GM19324 (cell line): Measurements from ENCODE around the gene KRTAP9-1.
"Not testable (repeated sequence)": the region's sequence is repeated elsewhere in the genome, so short reads cannot be mapped to it uniquely, and the experiment has no call there.

Experiments used
- ATAC-seq: cut with Tn5 transposase; IDR thresholded peaks from one replicate; pipeline ENCODE4 v1.9.1; 2021; ENCODE audit warnings: mild to moderate bottlenecking, moderate library complexity; ENCODE audit not compliant: unreplicated experiment, low FRiP score

KRTAP9-1 gene

GRCh38 chr17:41178843-41179616 lies 10.7 kb upstream of the KRTAP9-1 start:
- ATAC-seq: no peak

GRCh38 chr17:41184480-41184961 lies 5.2 kb upstream of the KRTAP9-1 start, which contains the start of gene KRTAP4-1:
KRTAP4-1 (minus strand) TSS chr17:41184911; CDS start chr17:41184854, 57 bp downstream.
- no peak for ATAC-seq

- ATAC-seq: no peak
These were observed 4.7 kb upstream of the KRTAP9-1 start for GRCh38 chr17:41185001-41185400.

DNA sequence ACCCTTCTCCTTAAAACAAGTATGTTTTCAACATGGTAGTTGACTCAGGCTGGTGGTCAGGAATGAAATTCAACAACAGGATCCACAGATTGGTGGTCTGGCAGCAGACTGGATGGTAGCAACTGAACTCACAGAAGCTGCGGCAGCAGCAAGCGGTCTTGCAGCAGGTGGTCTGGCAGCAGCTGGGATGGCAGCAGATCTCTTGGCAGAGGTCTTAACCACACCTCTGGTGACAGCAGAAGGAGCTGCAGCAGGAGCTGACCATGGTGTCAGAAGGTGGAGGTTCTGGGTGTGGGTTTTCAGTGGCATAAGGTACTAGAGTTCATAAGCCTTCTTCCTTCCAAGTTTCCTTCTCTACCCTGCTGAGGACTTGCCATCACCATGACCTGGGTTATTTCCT lies 2.8 kb upstream of the KRTAP9-1 start:
- no peak for ATAC-seq

DNA sequence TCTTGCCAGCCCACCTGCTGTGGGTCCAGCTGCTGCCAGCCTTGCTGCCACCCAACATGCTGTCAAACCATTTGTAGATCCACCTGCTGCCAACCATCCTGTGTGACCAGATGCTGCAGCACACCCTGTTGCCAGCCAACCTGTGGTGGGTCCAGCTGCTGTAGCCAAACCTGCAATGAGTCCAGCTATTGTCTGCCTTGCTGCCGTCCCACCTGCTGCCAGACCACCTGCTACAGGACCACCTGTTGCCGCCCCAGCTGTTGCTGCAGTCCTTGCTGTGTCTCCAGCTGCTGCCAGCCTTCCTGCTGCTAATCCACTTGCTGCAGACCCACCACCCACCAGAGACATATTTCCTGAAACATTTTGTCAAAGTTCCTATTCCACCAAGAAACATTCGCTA lies 641 bp downstream of the KRTAP9-1 start:
- ATAC-seq: no peak

- ATAC-seq: no peak
These were observed 6.4 kb downstream of the KRTAP9-1 start for GRCh38 chr17:41196068-41196467.

- ATAC-seq: no peak
These were observed 9.9 kb downstream of the KRTAP9-1 start for GRCh38 chr17:41199421-41200078.

- no peak for ATAC-seq
These were observed 22.3 kb downstream of the KRTAP9-1 start for GRCh38 chr17:41211845-41212466.

GRCh38 chr17:41212524-41213169 lies 23.0 kb downstream of the KRTAP9-1 start:
- no peak for ATAC-seq

- no peak for ATAC-seq
These were observed 26.0 kb downstream of the KRTAP9-1 start for GRCh38 chr17:41215681-41216080.

GRCh38 chr17:41223821-41224220 lies 34.1 kb downstream of the KRTAP9-1 start:
- no peak for ATAC-seq

DNA sequence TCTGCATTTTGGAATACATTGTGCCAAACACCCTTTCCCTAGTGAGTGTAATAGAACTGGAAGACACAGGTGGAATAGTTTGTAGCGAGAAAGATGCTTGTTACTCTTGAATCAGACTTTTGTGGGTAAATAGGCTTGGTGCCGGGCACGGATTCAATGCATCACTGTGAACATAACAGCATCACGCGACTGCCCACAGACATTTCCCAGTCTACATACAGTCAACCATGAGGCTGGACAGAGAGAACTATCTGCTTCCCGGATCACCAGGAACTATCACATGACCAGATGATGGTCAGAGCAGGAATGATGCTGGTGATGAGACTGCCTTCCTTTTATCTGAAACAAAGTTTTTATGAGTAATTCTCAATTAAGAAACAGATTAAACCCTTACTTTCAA lies 36.4 kb downstream of the KRTAP9-1 start:
- no peak for ATAC-seq

DNA sequence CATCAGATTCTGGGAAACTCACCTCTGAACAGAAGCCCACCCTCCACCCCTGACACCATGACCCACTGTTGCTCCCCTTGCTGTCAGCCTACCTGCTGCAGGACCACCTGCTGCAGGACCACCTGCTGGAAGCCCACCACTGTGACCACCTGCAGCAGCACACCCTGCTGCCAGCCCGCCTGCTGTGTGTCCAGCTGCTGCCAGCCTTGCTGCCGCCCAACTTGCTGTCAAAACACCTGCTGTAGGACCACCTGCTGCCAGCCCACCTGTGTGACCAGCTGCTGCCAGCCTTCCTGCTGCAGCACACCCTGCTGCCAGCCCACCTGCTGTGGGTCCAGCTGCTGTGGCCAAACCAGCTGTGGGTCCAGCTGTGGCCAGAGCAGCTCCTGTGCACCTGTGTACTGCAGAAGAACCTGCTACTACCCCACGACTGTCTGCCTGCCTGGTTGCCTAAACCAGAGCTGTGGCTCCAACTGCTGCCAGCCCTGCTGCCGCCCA lies 37.0 kb downstream of the KRTAP9-1 start, which contains the start of gene KRTAP9-2:
TSS of gene KRTAP9-2 (plus strand) at position 51 of the 498 bp plus-strand sequence. CDS start at position 58, 7 bp downstream.
- ATAC-seq: not testable (repeated sequence)

DNA sequence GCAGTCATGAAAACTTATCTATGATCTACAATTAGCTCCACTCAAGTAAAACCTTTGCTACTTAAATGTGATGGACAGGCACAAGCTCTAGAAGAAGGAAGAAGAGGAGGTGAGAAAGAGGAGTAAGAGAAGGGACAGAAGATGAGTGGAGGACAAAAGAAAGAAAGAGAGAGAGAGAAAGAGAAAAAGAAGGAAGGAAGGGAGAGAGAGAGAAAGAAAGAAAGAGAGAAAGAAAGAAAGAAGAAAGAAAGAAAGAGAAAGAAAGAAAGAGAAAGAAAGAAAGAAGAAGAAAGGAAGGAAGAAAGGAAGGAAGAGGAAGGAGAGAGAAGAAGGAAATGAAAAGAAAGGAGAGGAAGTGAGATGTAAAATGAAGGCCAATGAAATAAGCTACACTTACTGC lies 40.4 kb downstream of the KRTAP9-1 start:
- ATAC-seq: no peak

GRCh38 chr17:41231731-41232130 lies 42.0 kb downstream of the KRTAP9-1 start:
- ATAC-seq: no peak

DNA sequence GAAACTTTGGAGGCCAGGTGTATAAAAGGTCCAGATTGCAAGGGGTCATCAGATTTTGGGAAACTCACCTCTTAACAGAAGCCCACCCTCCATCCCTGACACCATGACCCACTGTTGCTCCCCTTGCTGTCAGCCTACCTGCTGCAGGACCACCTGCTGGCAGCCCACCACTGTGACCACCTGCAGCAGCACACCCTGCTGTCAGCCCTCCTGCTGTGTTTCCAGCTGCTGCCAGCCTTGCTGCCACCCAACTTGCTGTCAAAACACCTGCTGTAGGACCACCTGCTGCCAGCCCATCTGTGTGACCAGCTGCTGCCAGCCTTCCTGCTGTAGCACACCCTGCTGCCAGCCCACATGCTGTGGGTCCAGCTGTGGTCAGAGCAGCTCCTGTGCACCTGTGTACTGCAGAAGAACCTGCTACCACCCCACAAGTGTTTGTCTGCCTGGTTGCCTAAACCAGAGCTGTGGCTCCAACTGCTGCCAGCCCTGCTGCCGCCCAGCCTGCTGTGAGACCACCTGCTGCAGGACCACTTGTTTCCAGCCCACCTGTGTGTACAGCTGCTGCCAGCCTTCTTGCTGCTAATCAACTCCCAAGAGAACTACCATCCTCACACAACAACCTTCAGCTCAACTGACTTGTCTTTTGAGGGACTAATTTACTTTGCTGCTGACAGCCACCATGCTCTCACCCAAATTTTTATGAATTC lies 42.9 kb downstream of the KRTAP9-1 start, which contains the start of gene KRTAP9-3:
TSS of gene KRTAP9-3 (plus strand) at position 51 of the 707 bp plus-strand sequence. CDS start at position 104, 53 bp downstream.
- not testable (repeated sequence) for ATAC-seq

- ATAC-seq: not testable (repeated sequence)
These were observed 47.4 kb downstream of the KRTAP9-1 start for GRCh38 chr17:41237116-41237515.

GRCh38 chr17:41237949-41238437 lies 48.3 kb downstream of the KRTAP9-1 start, which contains the start of gene KRTAP9-8:
KRTAP9-8 (plus strand) TSS chr17:41237999; CDS start chr17:41238052, 53 bp downstream.
- not testable (repeated sequence) for ATAC-seq
